NAMALWA (cell line): ENCODE results near the gene ABCB10.
"Not testable (repeated sequence)": the region's sequence is repeated elsewhere in the genome, so short reads cannot be mapped to it uniquely, and the experiment has no call there.

Experiments used
- DNase-seq: peaks from one replicate; pipeline ENCODE4 v3.0.0-alpha.2; 2015; ENCODE audit warnings: low spot score

The ABCB10 gene

DNA sequence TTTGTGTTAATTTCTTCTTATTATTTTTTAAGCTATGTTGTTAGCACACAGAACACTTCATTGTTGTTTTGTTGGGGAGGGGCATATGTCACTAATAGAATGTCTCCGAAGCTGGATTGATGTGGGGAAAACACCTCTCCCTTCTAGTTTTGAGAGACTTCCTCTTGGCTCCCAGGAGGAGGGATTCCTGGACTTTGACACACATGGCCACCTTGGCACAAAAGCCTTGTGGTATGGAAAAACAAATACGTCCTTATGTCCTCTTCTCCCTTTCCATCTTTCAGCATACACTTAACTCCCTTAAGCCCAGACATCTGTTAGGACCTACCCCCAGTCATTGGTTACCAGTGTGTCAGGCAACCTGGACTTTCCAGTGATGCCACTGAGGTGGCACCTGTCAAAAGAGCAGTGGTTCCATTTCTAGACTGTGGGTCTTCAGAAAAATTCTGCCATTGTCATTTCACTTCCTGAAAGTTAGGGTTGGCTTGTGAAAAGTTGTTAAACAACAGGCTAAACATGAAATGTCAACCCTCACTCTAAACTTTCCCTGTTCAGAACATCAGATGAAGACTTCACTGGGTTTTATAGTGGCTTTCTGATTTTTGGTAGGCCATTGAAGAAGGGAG lies 12.5 kb upstream of the ABCB10 start:
- no peak for DNase-seq

DNA sequence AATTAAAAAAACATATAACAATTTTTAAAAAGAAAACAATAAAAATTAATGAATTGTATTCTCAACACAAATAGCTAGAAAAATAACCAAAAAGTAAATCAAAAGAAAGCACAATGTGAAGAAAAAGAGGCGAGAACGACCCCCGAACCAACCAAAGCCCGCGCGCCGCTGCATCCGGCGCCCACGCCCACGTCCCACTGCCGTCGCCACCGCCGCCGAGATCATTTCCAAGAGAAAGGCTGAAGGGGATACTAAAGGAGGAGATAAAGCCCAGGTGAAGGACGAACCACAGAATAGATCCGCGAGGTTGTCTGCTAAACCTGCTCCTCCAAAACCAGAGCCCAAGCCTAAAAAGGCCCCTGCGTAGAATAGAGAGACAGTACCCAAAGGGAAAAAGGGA lies 11.8 kb upstream of the ABCB10 start:
- DNase-seq: no peak

GRCh38 chr1:229567109-229567868 lies 8.8 kb upstream of the ABCB10 start:
- DNase-seq: no peak

GRCh38 chr1:229563701-229564100 lies 5.2 kb upstream of the ABCB10 start:
- no peak for DNase-seq

DNA sequence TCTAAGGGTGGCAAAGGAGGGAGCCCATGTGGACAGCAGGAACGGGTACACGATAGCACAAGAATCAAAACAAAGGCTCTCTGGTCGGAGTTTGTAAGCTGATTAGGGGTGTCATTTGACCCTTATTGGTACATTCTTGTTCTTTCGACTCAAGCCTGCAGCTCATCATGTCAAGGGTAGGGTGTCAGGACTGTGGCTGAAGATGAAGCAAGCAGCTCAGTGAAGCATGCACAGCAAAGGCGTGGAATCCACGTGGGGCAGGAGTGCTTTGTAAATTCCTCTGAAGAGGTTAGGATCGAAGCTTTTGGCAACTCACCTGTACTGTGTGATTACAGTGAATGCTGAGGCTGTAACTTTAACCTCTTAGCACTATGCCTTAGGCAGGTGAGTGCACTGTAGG lies 4.7 kb upstream of the ABCB10 start:
- DNase-seq: no peak

DNA sequence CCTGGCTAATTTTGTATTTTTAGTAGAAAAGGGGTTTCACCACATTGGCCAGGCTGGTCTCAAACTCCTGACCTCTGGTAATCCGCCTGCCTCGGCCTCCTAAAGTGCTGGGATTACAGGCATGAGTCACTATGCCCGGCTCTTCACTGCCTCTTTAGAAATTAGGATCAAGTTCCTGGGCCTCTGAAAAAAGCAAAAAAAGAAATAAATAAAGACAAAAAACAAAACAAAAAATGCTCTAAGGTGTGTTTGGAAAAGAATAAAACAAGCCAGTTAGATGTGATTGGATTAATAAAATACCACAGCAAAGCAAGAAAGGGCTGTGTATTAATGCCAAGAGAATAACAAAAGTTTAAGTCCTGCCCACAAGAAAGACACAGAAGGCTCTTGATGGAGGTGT lies 4.2 kb upstream of the ABCB10 start:
- DNase-seq: no peak

- DNase-seq: no peak
Observed at GRCh38 chr1:229561141-229561540, 2.6 kb upstream of the ABCB10 start.

- DNase-seq: not testable (repeated sequence)
Observed at GRCh38 chr1:229560124-229560523, 1.6 kb upstream of the ABCB10 start.

DNA sequence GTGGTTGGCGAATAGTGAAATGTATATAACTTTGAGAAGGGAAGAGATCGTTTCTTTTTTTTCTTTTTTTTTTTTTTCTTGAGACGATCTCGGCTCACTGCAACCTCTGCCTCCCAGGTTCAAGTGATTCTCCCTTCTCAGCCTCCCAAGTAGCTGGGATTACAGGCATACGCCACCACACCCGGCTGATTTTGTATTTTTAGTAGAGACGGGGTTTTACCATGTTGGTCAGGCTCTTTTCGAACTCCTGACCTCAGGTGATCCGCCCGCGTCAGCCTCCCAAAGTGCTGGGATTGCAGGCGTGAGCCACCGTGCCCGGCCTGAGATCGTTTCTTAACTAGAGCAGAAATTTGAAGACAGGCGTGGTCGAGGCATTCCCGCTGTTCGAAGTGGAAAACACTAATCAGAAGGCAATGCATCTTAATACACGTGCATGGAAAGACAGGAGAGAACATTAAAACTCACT lies 862 bp upstream of the ABCB10 start:
- not testable (repeated sequence) for DNase-seq

GRCh38 chr1:229557913-229558414 lies 543 bp downstream of the ABCB10 start:
- DNase-seq: peak; percentile 68

DNA sequence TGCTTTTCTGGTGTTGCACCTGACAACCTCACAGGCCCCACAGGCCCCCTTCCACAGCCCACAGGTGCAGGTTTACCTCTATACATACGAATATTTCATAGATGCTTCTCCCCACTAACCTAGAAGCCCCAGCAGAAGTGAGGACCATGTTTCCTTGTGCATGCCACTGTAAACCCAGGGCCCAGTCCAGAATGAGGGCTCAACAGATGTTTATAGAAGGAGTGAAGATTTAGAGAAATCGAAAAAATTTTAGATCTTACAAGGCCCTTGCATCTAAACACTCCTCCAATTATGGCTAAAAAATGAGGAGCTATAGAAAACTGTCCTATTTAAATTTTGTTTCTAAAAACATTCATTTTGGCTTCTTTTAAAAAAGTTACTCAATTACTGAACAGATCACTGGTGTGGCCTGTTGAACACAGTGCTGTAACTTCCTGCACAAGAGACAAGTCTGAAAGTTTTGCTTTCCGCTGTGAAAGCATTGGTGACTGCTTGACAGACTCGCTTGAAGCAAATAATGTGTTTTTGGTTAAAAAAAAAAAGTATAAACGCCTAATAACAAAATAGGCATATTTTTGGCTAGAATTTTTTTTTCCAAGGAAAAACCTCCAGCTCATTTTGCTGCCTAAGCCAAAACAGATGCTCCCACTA lies 1.2 kb downstream of the ABCB10 start:
- DNase-seq: peak; percentile 60

DNA sequence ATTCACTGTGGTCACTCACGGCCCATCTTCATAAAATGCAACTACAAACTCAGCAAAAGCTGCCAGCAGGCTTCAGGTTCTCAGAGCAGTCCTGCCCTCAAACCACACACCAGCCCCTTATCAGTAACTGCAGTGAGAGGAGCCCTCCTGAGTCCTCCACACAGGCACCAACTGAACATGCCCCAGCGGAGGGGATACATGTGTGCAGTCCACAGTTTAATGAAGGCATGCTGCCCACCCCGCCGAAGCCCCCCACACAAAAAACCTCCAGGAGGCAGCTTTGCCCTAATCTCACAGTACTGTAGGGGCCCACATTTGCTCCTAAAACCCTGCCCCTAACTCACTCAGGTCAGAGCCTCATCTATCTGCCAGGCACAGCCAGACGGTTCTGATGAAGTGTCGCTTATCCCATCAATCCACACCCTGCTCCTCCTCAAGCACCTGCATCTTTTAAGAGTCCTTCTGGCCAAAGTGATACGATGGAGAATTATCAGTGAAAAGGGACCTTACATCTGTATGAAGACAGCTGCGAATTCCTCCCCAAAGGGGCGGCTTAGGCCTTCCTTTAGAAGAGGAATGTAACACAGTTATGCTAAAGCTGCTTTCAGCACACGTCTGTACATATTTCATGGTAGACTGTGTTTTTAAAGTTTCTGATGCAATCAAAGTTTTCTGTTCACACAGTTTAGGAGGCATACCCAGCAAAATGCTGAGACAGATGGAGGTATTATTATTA lies 3.5 kb downstream of the ABCB10 start:
- DNase-seq: no peak

- no peak for DNase-seq
Observed at GRCh38 chr1:229553621-229554130, 4.8 kb downstream of the ABCB10 start.

DNA sequence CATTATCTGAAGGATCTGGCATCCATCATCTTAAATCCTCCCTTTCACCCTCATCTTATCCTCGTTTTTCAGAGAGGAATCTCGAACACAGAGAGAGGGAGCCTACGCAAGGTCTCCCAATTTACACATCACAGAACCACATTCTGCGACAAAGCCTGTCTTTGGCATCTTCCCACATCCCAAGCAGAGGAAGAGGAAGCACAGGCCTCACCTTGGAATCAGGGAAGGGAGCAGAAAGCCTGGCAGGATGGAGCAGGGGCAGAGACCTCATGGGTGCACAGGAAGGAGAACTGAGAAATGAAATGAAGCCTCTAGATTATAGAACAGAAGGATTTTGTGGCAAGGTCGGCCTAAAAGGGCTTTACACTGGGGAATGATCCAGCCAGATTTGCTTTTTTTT lies 5.8 kb downstream of the ABCB10 start:
- no peak for DNase-seq

DNA sequence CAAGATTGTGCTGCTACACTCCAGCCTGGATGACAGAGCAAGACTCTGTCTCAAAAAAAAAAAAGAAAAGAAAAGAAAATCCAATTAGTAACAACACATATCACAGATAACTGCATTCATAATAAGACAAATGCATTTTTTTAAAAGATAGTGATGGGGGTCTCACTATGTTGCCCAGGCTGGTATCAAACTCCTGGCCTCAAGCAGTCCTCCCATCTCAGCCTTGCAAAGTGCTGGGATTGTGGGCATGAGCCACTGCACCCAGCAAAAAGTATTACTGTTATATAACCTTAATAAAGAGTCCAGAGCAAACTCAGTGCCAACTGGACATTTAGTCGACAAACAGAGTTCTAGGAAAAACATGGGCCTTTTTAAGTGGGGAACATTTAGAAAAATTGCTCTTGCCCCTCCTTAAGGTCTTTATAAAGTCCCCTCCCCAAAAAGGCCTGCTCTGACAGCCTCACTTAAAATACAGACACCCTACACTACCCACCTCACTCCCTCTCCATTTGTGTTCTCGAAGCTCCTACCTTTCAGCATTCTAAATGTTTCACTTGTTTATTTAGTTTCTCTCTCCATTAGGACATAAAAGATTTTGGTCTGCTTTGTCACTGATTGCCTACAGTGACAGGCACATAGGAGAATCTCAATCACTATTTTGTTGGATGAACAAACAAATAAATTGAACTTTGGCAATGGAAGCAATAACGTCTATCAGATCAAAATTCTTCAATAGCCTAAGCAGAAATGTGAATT lies 7.5 kb downstream of the ABCB10 start:
- no peak for DNase-seq

- DNase-seq: no peak
Observed at GRCh38 chr1:229547542-229547941, 11.0 kb downstream of the ABCB10 start.

- no peak for DNase-seq
Observed at GRCh38 chr1:229544587-229544986, 13.9 kb downstream of the ABCB10 start.

DNA sequence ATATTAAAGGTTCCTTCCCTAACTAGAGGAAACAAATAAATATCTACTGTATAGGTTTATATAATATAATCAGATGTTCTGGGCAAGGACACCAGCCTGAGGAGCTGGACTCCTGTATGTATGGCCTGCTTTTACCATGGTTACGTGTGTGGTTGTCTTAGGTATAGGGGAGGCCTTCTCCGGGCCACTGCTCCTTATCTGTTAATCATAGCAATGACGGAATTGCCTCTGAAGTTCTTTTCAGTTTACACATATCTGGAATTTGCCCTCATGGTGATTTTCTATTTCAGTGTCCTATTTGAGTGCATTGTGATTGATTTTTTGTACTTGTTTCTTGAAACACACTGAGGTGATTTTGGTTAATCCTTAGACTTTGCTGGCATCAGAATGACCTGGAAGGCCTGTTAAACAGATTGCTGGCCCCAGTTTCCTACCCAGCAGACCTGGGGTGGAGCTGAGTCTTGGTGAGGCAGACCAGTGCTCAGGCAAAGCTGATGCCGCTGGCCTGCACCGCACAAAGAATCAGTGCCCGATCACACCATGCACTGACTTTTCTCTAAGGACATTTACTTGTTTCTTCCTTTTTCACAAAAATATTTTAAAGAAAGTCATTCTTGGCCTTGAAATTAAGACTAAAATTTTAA lies 18.5 kb downstream of the ABCB10 start:
- DNase-seq: no peak

DNA sequence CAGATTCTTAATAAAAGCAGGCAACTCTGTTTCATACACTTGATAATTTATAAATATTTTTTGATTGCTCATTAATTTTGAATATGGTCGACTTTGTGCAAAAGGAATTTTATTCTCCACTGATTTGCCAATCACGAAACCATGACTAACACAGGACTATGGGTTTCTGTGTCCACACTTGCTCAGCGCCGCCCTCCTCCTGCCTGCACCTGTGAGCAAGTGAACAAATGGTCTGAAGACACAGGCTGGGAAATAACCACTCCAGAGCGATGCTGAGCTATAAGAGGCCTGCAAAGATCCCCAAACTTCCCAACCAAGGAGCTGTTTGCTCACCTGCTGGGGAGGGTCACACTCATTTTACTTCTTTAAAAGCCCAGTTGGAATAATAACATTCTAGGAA lies 19.6 kb downstream of the ABCB10 start:
- DNase-seq: no peak

DNA sequence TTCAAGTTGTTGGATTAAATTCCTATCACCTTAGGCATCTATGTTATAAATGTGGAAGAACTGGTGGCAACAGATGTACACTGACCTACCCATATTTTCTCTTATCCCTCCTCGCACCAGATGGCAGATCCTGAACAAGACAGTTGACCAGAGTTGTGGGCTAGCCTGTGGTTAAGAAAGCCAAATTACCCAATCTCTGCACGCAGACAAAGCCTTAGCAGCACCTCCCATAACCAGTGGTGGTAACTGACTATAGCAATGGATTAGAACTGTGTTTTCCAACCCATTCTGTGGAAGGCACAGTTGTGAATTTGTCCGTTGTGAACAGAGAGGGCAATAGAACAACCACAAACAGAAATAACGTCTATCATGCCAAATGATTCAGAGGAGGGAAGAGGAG lies 20.6 kb downstream of the ABCB10 start:
- no peak for DNase-seq

- no peak for DNase-seq
Observed at GRCh38 chr1:229536982-229537381, 21.5 kb downstream of the ABCB10 start.
